ENCODE results near the gene SEPSECS. TPM values are rescaled to one million over a fixed set of nuclear protein-coding genes. Genes with fewer than 3 reads are reported as not detected.

Gene SEPSECS
- polyA plus RNA-seq, 1 experiment = 2.6 TPM

GRCh38 chr4:25174674-25175073, 14.4 kb upstream of the SEPSECS start:
- POLR2A ChIA-PET = no interaction called here
- TF ChIP-seq CTCF (IDR thresholded peaks at IDR 0.05; ENCODE audit: insufficient read depth, low read depth, low read length) = no peak
- Histone ChIP-seq H3K27me3 (ENCODE audit: control insufficient read depth, insufficient read depth, low read length) (no peaks in the 10 kb centered on the region), H3K4me3 (ENCODE audit: low read depth, low read length) (no peak overlapping the region), H3K36me3 (ENCODE audit: control insufficient read depth, insufficient read depth, low read length) (no peaks in the 10 kb centered on the region)
- no peak for DNase-seq (ENCODE audit: low read depth)
- CTCF ChIA-PET = no interaction called here

GRCh38 chr4:25172961-25173915, 13.0 kb upstream of the SEPSECS start:
- TF ChIP-seq CTCF (IDR thresholded peaks at IDR 0.05; ENCODE audit: insufficient read depth, low read depth, low read length) = no peak
- CTCF ChIA-PET = interaction anchor here (0.6 to 1.0 kb wide), 3 partner anchors 29 to 200 kb away, joined by 3 to 5 read pairs (median 3); no protein-coding TSS in a partner anchor
- POLR2A ChIA-PET = interaction anchor here (0.6 to 0.7 kb wide), 3 partner anchors 13 to 249 kb away, joined by 3 to 4 read pairs (median 3); partner anchors contain the start of gene SEPSECS
- no peak overlapping the region for H3K4me3 ChIP-seq (ENCODE audit: low read depth, low read length)
- no peaks in the 10 kb centered on the region for H3K36me3 ChIP-seq (ENCODE audit: control insufficient read depth, insufficient read depth, low read length)
- H3K27me3 ChIP-seq (ENCODE audit: control insufficient read depth, insufficient read depth, low read length) = no peaks in the 10 kb centered on the region
- DNase-seq (ENCODE audit: low read depth) = peak; percentile 99

GRCh38 chr4:25171201-25171865, 11.1 kb upstream of the SEPSECS start:
- H3K27me3 ChIP-seq (ENCODE audit: control insufficient read depth, insufficient read depth, low read length) = no peaks in the 10 kb centered on the region
- ChIA-PET POLR2A (no interaction called here), CTCF (interaction anchor here (1.3 kb wide), 1 partner anchor 10 kb away, joined by 3 read pairs; no protein-coding TSS in a partner anchor)
- DNase-seq (ENCODE audit: low read depth) = no peak
- no peaks in the 10 kb centered on the region for H3K36me3 ChIP-seq (ENCODE audit: control insufficient read depth, insufficient read depth, low read length)
- no peak for TF ChIP-seq CTCF (IDR thresholded peaks at IDR 0.05; ENCODE audit: insufficient read depth, low read depth, low read length)
- no peak overlapping the region for H3K4me3 ChIP-seq (ENCODE audit: low read depth, low read length)

GRCh38 chr4:25169446-25169845, 9.2 kb upstream of the SEPSECS start:
- ChIA-PET POLR2A (no interaction called here), CTCF (no interaction called here)
- no peak for TF ChIP-seq CTCF (IDR thresholded peaks at IDR 0.05; ENCODE audit: insufficient read depth, low read depth, low read length)
- Histone ChIP-seq H3K36me3 (ENCODE audit: control insufficient read depth, insufficient read depth, low read length) (no peaks in the 10 kb centered on the region), H3K4me3 (ENCODE audit: low read depth, low read length) (no peak overlapping the region), H3K27me3 (ENCODE audit: control insufficient read depth, insufficient read depth, low read length) (no peaks in the 10 kb centered on the region)
- DNase-seq (ENCODE audit: low read depth) = no peak

GRCh38 chr4:25165916-25166315, 5.7 kb upstream of the SEPSECS start:
- no peak overlapping the region for H3K4me3 ChIP-seq (ENCODE audit: low read depth, low read length)
- ChIA-PET CTCF (no interaction called here), POLR2A (no interaction called here)
- no peaks in the 10 kb centered on the region for H3K36me3 ChIP-seq (ENCODE audit: control insufficient read depth, insufficient read depth, low read length)
- no peak for TF ChIP-seq CTCF (IDR thresholded peaks at IDR 0.05; ENCODE audit: insufficient read depth, low read depth, low read length)
- DNase-seq (ENCODE audit: low read depth) = no peak
- H3K27me3 ChIP-seq (ENCODE audit: control insufficient read depth, insufficient read depth, low read length) = no peaks in the 10 kb centered on the region
